HG03139 (cell line): Measurements from ENCODE around the gene UFD1.
"Not testable (repeated sequence)": the region's sequence is repeated elsewhere in the genome, so short reads cannot be mapped to it uniquely, and the experiment has no call there.

Experiments
- ATAC-seq: cut with Tn5 transposase; IDR thresholded peaks from one replicate; pipeline ENCODE4 v1.9.1; 2021; ENCODE audit not compliant: unreplicated experiment

Gene UFD1

DNA sequence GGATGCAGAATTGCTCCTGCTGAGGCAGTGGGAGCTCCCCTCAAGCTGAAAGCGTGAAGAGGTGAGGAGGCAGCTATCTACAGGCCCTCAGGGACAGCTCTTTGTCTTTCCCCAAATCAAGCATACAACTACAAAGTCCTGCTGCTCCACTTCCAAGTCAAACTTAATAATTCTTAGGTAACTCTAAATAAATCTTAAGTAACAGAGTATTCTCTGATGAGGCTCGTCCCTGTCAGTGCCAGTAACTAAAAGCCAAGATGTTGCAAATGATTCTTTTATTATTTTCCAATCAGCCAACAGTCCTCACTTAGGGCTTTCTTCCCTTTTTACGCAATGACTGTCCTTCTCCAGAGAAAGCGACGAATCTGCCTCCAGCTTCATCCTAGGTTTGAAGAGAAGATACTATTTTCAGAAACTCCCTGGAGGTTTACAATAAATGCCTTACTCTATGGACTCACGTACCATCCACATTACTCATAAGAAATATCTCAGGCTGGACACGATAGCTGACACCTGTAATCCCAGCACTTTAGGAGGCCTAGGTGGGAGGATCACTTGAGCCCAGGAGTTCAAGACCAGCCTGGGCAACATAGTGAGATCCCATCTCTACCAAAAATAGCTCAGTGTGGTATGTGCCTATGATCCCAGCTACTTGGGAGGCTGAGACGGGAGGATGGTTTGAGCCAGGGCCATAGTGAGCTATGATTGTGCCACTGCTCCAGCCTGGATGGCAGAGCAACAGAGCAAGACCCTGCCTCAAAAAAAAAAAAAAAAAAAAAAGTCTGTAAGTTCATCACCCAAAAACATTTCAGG, 28.4 kb downstream of the UFD1 start:
- ATAC-seq, result no peak

DNA sequence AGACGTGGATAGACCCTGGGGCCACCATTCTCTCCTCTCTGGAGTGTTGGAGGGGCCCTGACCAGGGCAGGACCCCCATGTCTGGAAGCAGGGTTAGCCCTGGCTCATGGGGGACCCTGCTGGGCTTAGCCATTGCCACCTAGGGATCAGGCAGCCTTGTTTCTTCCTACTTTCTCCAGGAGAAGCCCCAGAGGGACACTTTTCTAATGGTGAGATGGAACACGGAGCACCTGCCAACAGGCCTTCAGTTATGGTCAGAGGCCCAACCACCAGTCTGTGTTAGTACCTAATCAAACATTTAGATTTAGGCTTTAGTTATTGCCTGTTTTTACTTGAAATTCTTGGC, 29.6 kb downstream of the UFD1 start:
- no peak for ATAC-seq

DNA sequence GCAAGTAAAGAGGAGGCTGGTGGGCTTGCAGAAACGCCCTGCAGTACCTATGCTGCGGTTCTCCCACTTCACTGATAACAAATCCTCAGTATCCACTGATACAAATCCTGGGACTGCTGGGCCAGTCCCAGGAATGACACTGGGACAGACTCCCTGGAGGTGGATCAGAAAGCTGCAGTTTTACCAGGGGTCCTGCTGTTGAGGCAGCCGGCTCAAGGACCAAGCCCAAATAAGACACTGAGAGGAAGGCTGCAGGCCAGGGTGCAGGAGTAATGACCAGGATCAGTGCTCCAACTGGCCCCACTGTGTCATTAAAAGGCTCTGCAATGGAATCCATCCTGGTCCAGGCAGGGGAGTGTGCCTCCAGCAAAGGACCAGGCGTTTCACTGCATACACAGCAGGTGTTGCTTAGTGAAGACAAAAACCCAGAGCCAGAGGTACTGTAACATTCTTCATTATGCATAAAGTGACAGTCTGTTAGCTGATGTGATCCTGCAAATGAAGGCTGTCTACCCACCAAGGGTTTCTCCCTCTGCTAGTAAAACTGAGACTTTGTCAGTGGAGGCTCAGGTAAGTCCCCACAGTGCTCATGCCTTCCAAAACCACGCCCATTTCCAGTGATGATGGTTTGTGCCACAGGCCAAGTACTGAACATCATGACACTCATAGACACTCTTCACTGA, 30.1 kb downstream of the UFD1 start:
- no peak for ATAC-seq

DNA sequence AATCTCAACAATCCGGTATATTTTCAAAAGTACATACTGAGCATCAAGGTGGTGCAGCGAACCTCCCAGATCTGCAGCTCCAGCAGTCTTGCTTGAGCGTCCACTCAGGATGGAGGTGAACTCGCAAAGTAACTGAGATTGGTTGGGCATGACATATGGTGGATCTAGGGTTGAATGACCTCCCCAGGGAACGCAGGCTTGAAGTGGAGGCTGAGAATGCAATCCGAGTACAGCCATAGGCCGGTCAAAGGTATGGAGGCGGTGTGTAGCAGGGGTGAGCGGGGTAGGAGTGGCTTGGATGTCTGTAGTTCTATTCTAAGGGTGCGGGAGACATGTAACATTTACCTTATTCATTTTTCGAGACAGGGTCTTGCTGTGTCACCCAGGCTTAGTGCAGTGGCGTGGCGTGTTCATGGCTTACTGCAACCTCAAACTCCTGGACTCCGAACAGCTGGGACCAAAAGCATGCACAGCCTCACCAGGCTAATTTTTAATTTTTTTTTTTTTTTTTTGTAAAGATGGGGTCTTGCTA, 30.9 kb downstream of the UFD1 start:
- peak; percentile 42 for ATAC-seq

DNA sequence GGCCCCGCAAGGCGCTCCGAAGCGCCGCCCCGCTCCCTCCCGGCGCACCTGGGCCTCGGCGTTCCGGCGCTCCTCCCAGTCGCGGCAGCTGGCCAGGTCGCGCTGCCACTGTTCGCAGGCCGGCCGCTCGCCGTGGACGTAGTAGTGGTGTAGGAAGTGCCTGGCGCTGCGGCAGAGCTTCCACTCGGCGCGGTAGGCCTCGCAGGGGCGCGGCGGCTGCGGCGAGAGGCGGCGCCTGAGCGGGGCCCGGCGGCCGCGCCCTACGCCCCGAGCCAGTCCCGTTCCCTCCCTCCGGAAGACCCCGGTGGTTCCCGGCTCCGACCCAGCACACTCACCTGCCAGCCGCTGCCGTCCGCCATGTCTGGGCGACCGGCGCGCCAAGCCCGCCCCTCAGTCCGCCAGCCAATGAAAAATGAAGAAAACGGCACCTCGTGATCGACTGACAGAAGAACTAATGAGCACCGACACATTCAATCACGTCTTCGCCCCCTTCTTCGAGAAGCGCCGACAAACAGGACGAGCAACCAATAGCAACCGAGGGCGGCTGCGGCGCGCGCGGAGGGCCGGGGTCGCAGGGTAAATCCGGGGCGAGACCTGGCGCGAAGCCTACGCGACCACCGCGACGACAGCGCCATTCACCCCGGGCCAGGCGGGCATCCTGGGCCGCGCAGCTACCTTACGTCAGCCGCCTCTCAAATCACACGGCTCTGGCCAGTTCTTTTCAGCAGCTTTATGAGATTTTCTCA, 31.5 kb downstream of the UFD1 start, which contains the start of gene C22orf39:
C22orf39 (minus strand) TSS at position 382 of the 746 bp plus-strand sequence; CDS start at position 359, 23 bp downstream.
- ATAC-seq, result peak; percentile 78

DNA sequence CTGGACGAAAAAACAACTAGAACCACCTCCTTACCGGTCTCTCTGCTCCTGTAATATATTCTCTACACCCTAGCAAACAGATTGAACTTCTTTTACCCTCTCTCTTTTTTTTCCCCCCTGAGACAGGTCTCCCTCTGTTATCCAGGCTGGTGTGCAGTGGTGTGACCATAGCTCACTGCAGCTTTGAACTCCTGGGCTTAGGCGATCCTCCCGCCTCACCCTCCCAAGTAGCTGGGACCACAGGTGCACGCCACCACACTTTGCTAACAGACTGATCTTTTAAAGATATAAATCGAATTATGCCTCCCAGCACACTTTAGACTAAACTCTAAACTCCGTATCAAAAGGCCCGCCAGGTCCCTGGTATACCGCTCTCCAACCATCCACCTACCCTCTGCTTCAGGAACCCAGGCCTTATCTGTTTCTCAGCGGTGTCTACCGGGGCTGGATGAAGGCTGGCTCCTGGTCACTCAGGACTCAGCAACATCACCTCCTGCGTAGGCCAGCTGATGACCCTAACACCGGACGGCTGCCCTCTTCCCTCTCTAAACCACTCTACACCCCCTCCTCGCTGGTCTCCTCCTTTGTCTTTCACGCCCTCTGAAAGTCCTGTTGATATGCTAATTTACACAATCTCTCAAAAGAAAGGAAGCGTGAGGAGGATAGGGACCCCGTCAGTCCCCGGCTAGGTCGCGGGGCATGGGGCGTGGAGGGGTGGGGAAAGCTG, 32.2 kb downstream of the UFD1 start:
- no peak for ATAC-seq

DNA sequence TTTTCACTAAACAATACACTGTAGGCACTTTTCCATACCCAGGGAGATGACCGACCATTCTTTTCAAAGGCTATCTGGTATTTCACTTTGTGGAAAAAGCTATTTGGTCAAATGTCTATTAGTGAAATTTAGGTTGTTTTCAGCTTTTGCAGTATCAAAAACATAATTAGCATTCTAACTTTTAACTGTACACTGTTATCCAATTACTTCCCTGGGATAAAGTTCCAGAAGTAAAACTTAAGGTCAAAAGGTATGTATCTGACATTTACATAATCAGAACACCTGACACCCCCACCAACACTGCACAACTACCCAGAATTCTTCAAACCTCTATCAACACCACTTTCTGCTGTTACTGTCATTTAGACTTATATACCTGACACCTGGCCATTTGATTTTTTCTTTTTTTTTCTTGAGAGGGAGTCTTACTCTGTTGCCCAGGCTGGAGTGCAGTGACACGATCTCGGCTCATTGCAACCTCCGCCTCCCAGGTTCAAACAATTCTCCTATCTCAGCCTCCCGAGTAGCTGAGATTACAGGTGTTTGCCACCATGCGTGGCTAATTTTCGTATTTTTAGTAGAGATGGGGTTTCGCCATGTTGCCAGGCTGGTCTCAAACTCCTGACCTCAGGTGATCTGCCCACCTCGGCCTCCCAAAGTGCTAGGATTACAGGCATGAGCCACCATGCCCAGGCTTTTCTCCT, 33.6 kb downstream of the UFD1 start:
- ATAC-seq, result not testable (repeated sequence)

DNA sequence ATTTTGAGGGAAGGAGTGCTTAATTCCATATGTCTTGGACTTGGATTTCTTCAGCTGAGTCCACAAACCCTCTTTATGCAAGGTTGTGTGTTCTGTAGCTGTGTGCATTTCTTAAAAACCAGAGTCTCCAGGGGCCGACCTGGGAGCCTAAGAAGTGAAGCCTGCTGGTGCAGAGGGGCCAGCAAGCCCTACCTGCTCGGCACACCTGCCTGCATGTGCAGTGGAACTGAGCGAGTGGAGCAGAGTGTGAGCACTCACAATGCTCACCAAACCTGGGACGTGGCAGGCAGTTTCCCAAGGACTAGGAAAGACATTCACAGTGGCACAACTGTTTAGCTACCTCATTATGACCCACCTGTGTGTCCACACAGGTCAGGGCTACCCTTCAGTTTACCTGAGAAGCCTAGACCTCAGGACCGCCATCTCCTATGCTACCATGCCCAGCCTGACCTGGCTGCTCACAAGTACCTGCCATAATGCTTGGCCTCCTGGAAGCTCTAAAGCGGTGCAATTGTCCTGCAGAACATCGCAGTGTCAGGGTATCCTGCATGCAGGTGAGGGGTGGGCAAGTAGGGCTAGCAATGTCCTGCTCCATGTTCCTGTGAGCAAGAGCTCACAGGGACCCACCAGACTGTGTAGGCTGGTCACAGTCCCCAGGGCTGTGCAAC, 35.3 kb downstream of the UFD1 start:
- ATAC-seq, result no peak

DNA sequence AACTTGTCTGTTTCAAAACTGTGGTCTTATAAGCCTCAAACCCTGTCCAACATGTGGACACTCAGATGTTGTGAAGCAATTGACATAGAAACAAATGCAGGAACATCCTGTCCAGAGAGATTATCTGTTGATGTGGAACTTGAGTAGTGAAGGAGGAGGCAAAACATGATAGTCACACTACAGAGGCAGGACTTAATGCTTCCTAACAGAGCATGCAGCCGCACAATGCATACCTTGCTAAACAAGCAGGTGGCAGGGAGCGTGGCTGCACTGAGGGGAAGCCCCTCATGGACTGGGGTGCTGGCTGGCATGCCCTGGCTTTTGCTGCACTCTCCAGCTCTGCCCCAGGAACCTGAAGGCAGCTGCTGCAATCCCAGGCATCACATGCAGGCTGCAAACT, 36.8 kb downstream of the UFD1 start:
- ATAC-seq, result no peak

DNA sequence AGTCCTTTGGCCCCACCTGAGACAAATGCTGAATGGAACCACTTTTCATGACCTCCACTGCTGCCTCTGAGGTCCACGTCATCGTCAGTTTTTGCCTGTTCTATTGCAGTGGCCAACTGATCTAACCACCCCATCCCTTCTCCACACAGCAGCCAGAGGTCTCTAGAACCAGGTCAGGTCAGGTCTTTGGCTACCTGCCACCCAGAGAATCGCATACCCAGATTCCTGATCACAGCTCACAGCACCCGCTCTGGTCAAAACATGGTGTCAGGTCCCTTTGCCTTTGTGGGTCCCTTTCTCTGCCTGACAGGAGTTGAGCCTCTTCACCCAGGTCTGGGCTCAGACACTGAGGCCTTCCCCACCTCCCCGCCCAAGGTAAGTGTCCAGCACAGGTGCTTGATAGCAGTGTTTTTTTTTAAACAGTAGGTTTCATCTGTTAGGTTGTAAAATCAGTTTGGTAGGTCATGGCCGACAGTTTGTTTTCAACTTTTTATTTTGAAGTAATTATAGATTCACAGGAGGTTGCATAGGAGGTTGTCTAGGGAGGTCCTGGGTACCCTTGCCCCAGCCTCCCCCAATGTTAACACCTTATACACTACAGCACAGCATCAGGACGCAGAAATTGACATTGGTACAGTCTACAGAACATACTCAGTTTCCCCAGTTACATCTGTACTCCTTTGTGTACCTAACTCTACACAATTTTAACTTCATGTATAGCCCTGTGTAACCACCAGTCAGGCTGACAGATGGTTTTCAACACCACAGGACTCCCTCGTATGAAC, 38.4 kb downstream of the UFD1 start:
- no peak for ATAC-seq

DNA sequence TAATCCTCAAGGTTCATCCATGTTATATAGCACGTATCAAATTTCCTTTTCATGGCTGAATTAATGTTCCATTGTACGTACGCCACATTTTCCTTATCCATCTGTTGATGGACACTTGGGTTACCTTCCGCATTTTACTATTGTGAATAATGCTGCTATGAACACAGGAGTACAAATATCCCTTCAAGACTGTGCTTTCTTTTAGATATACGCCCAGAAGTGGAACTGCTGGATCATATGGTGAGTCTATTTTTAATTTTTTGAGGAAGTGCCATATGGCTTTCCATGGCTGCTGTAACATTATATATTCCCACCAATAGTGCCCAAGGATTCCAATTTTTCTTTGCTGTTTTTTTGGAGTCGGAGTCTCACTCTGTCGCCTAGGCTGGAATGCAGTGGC, 40.7 kb downstream of the UFD1 start:
- ATAC-seq, result no peak

DNA sequence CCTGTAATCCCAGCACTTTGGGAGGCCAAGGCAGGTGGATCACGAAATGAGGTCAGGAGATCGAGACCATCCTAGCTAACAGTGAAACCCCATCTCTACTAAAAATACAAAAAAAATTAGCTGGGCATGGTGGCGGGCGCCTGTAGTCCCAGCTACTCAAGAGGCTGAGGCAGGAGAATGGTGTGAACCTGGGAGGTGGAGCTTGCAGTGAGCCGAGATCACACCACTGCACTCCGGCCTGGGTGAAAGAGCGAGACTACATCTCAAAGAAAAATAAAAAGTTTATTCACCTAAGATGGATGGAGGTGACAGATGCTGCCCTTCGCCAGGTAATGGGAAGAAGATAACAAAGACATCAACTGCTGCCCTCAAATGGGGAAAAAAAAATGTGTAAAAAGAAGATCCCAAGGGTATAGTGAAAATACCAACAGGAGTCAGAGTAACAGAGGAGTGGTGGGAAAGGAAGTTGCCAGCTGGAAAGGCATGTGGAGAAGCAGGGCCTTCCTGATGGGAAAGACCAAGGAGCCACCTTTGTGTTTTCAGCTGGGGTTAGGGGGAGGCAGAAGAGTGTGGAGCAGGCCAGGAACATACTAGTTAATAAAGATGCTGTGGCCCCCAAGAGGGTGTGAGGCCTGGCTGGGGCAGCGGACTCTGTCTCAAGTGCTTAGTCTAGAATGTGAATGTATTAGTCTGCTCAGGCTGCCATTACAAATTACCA, 42.4 kb downstream of the UFD1 start:
- not testable (repeated sequence) for ATAC-seq

DNA sequence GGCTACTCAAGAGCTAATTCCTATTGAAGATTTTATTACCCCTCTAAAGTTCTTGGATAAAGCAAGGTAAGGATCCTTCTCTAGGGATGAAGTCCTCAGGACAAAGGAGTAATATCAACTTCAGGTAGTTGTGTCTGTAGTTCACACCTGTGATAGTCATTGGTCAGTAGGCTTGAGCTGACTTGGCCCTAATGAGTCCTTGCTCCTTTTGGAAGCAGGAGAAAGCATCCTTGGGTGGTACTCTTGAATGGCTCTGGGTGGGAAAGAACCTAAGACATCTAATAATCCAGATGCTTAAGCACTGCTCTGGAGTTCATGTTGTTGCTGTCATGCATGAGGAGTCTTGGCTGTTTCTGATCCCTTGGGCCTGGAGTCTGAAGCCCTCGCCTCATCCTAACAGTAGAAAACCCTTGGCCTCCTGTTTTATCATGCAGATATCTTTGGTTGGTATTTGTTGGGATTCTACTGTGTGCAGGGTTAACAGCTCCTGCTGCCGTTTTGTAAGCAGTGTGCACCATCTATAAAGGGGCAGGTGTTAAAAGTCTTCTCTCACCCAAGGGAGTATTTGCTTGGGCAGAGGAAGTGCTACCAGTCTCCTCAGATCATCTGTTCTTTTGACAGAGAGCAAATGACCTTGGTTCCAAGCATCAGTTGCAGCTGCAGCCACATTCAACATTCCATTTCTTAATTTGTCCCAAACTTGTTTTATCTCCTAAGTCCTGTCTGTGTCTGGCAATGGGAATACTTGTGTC, 44.0 kb downstream of the UFD1 start:
- ATAC-seq, result no peak

DNA sequence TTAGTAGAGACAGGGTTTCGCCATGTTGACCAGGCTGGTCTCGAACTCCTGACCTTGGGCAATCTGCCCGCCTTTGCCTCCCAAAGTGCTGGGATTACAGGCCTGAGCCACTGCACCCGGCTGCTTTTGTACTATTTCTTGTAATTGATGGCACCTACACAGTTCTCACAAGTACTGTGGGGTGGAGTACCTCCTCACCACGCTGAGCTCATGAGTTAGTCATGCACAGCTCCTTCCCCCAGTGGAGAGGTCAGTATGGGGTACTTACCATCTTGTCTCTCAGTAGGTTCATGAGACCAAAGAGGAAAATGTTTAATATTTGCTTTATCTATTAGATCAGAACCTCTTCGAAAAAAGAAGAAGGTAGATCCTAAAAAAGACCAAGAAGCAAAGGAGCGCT, 44.6 kb downstream of the UFD1 start:
- ATAC-seq, result no peak

DNA sequence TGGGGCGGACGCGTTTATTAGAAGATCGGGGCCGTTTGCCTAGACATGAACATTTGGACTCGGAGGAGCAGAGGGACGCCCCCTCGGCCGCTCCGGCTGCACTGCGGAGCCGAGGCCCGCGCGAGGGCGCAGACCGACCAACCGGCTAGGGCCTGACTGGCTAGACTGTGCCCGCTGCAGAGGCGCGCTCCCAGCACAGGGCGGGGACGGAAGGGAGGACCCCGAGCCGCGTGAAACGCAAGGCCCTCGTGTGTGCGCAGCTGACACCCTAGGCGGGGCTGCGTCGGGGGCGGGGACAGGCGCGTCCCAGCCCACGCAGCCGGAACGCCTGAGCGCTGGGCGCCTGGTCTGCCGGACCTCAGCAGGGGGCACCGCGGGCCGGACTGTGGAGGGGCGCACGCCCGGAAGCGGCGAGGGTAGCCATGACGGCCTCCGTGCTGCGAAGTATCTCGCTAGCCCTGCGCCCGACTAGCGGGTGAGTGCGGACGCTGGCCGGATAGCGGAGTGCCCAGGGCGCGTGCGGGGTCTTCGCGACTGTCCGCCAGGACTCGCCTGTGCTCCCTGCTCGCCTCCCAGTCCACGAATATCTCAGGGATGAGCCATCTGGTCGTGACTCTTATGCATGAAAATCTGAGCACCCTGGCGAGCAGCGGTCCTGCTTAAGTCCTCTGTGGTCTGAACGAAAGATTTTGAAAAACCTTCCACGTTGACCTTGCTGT, 46.7 kb downstream of the UFD1 start, which contains the start of gene MRPL40:
MRPL40 (plus strand) TSS at position 413 of the 719 bp plus-strand sequence; CDS start at position 423, 10 bp downstream.
- peak; percentile 76 for ATAC-seq

DNA sequence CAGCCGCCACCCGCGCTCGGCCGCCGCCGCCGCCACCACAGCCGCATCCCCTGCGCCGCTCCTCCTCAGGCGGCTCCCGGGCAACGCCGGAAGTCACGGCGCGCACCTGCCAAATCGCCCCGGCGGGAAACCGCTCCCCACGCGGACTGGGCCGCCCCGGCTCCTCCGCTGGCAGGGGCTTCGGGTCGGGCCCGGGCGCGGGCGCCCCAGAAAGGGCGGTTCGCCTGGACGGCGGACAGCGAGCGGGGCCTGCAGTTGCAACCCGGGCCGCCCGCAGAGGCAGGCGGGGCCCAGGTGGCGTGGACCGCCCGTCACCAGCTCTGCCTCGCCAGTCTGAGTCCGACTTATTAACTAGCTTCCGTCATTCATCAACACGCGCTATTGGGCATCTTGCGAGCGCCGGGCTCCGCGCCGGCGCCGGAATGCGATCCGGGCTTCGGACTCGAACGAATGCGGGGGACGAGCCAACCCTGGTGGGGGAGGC, 47.3 kb downstream of the UFD1 start, which contains the start of gene HIRA:
HIRA (minus strand) TSS at position 85 of the 484 bp plus-strand sequence. CDS start 257 bp downstream, outside the sequence.
- peak; percentile 39 for ATAC-seq
